ENCODE results near the gene IFI44. TPM values are rescaled to one million over a fixed set of nuclear protein-coding genes. Genes with fewer than 3 reads are reported as not detected.

Gene IFI44, protein sequence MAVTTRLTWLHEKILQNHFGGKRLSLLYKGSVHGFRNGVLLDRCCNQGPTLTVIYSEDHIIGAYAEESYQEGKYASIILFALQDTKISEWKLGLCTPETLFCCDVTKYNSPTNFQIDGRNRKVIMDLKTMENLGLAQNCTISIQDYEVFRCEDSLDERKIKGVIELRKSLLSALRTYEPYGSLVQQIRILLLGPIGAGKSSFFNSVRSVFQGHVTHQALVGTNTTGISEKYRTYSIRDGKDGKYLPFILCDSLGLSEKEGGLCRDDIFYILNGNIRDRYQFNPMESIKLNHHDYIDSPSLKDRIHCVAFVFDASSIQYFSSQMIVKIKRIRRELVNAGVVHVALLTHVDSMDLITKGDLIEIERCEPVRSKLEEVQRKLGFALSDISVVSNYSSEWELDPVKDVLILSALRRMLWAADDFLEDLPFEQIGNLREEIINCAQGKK
- 20.4 and 27.6 TPM in 2 replicates for total RNA-seq

DNA sequence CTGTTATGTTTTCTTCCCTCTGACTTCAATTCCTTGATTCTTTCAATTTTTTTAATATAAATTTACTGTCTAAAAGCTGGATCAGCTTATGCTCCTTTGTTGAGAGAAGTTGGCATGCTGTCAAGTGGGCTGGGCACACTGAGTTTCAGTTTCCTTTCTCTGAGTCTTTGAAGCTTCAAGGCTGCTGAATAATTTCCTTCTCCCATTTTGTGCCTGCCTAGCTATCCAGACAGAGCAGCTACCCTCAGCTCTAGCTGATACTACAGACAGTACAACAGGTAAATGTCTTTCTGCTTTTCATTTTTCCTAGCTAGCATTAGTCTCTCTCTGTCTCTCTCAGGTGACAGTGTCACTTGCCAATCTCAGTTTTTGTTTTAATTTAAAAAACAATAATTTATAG lies at the start of gene IFI44:
Gene IFI44 (plus strand): TSS at position 204 of the 400 bp plus-strand sequence. CDS start 365 bp downstream, outside the sequence.
- Mint-ChIP-seq H3K9me3 (peaks cover 11% of the 10 kb centered on the region), H3K36me3 (ENCODE audit: low read depth) (peaks cover 54% of the 10 kb centered on the region), H3K27ac (peak within 1 kb of the TSS; percentile 92), H3K27me3 (no peaks in the 10 kb centered on the region), H3K4me3 (peak within 1 kb of the TSS; percentile 95), H3K4me1 (peaks cover 55% of the 10 kb centered on the region)
- intact Hi-C loops (cut with micrococcal nuclease) = loop anchor here (1.0 to 10.0 kb wide), 3 partner anchors 27 to 395 kb away; partner anchors contain the start of gene IFI44L
- DNase-seq = peak; percentile 91

DNA sequence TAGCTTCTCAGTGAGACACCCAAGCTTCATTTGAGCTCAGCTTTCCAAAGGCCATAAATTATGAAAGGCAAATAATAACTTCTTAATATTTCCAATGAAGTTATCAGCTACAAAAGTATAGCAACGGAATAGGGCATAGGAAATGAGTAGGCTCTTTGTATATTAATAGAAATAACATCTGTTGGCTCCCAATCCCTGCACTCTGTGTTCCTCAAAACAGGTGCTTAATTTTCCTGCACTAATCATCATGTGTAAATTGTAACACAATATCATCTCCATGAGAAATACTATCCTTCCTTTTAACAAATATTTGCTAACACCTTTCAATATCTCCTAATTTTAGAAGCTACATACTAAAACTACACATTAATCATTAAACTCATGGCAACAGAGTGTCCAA lies 48.6 kb upstream of the IFI44 start:
- Mint-ChIP-seq H3K9me3 (no peaks in the 10 kb centered on the region), H3K27ac (no peak overlapping the region), H3K4me1 (no peaks in the 10 kb centered on the region), H3K36me3 (ENCODE audit: low read depth) (no peaks in the 10 kb centered on the region), H3K27me3 (peaks cover 11% of the 10 kb centered on the region), H3K4me3 (no peak overlapping the region)
- intact Hi-C loops (cut with micrococcal nuclease) = no loop called here
- DNase-seq = no peak

GRCh38 chr1:78603206-78603605 lies 46.4 kb upstream of the IFI44 start:
- Mint-ChIP-seq H3K27me3 (peaks cover 9% of the 10 kb centered on the region), H3K36me3 (ENCODE audit: low read depth) (no peaks in the 10 kb centered on the region), H3K4me3 (no peak overlapping the region), H3K4me1 (peaks cover 3% of the 10 kb centered on the region), H3K9me3 (no peaks in the 10 kb centered on the region), H3K27ac (no peak overlapping the region)
- intact Hi-C loops (cut with micrococcal nuclease) = no loop called here
- no peak for DNase-seq

GRCh38 chr1:78604643-78605042 lies 45.0 kb upstream of the IFI44 start:
- H3K4me3 Mint-ChIP-seq = no peak overlapping the region
- DNase-seq = no peak
- intact Hi-C loops (cut with micrococcal nuclease) = loop anchor here (5.0 kb wide), 1 partner anchor 457 kb away; no protein-coding TSS in a partner anchor
- H3K27me3 Mint-ChIP-seq = peaks cover 16% of the 10 kb centered on the region
- H3K4me1 Mint-ChIP-seq = peaks cover 4% of the 10 kb centered on the region
- H3K27ac Mint-ChIP-seq = no peak overlapping the region
- H3K9me3 Mint-ChIP-seq = no peaks in the 10 kb centered on the region
- no peaks in the 10 kb centered on the region for H3K36me3 Mint-ChIP-seq (ENCODE audit: low read depth)

DNA sequence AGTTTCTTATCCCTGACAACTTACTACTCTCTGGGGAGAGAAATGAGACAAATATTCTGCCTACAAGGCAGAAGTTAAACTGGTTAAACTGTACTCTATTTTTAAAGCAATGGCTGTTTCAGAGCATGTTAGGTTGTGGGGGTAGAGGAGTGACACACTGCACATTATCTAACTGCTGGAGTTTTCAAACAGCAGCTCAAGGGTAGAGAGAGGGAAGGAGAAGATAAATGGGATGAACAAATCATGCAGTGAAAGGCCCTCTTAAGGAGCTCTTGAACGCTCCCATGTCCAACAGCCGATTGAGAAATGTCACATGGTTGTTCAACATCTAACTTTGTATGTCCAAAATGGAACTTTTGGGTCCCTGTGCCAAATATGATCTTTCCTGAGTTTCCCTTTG lies 43.4 kb upstream of the IFI44 start:
- intact Hi-C loops (cut with micrococcal nuclease) = loop anchor here (5.0 kb wide), 1 partner anchor 459 kb away; no protein-coding TSS in a partner anchor
- no peak overlapping the region for H3K4me3 Mint-ChIP-seq
- no peaks in the 10 kb centered on the region for H3K36me3 Mint-ChIP-seq (ENCODE audit: low read depth)
- H3K27me3 Mint-ChIP-seq = peaks cover 25% of the 10 kb centered on the region
- no peaks in the 10 kb centered on the region for H3K9me3 Mint-ChIP-seq
- no peak overlapping the region for H3K27ac Mint-ChIP-seq
- DNase-seq = no peak
- peaks cover 4% of the 10 kb centered on the region for H3K4me1 Mint-ChIP-seq

GRCh38 chr1:78607334-78607927 lies 42.2 kb upstream of the IFI44 start:
- Mint-ChIP-seq H3K9me3 (no peaks in the 10 kb centered on the region), H3K4me1 (peaks cover 4% of the 10 kb centered on the region), H3K36me3 (ENCODE audit: low read depth) (no peaks in the 10 kb centered on the region), H3K27me3 (peaks cover 30% of the 10 kb centered on the region), H3K27ac (no peak overlapping the region), H3K4me3 (no peak overlapping the region)
- intact Hi-C loops (cut with micrococcal nuclease) = loop anchor here (1.0 to 5.0 kb wide), 2 partner anchors 460 to 477 kb away; no protein-coding TSS in a partner anchor
- no peak for DNase-seq

GRCh38 chr1:78607944-78608343 lies 41.7 kb upstream of the IFI44 start:
- intact Hi-C loops (cut with micrococcal nuclease) = loop anchor here (1.0 to 5.0 kb wide), 2 partner anchors 461 to 478 kb away; no protein-coding TSS in a partner anchor
- Mint-ChIP-seq H3K4me3 (no peak overlapping the region), H3K27me3 (peaks cover 34% of the 10 kb centered on the region), H3K36me3 (ENCODE audit: low read depth) (no peaks in the 10 kb centered on the region), H3K4me1 (peaks cover 4% of the 10 kb centered on the region), H3K27ac (no peak overlapping the region), H3K9me3 (no peaks in the 10 kb centered on the region)
- no peak for DNase-seq

DNA sequence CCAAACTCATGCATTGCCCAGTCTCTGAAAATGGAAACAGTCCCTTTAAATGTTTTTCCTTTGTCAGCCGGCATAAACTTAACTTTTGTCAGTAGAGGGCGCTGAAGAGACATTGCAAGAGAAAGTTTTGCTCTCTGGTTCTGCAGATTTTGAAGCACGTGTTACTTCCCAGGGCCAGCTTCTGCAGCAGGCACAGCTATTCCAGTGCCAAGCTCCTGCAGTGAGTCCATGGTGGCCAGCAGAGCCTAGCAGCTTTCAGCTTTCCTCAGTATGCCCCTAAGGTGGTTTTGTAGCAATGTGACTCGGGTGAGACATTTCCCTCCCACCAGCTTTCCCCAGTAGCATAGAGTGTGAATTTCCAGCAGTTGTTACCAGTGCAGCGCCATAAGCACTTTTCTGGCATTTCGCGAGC lies 32.0 kb upstream of the IFI44 start:
- no peaks in the 10 kb centered on the region for H3K9me3 Mint-ChIP-seq
- peak; percentile 90 for DNase-seq
- peak overlapping the region; percentile 19 for H3K27ac Mint-ChIP-seq
- peaks cover 9% of the 10 kb centered on the region for H3K27me3 Mint-ChIP-seq
- intact Hi-C loops (cut with micrococcal nuclease) = loop anchor here (1.0 to 10.0 kb wide), 2 partner anchors 59 to 217 kb away; no protein-coding TSS in a partner anchor
- peaks cover 7% of the 10 kb centered on the region for H3K36me3 Mint-ChIP-seq (ENCODE audit: low read depth)
- peak overlapping the region; percentile 43 for H3K4me3 Mint-ChIP-seq
- H3K4me1 Mint-ChIP-seq = peaks cover 34% of the 10 kb centered on the region

GRCh38 chr1:78619032-78619431 lies 30.6 kb upstream of the IFI44 start:
- Mint-ChIP-seq H3K4me3 (peak overlapping the region; percentile 89), H3K27me3 (peaks cover 7% of the 10 kb centered on the region), H3K9me3 (no peaks in the 10 kb centered on the region), H3K27ac (peak overlapping the region; percentile 91), H3K4me1 (peaks cover 43% of the 10 kb centered on the region), H3K36me3 (ENCODE audit: low read depth) (peaks cover 19% of the 10 kb centered on the region)
- intact Hi-C loops (cut with micrococcal nuclease) = loop anchor here (10.0 kb wide), 1 partner anchor 216 kb away; no protein-coding TSS in a partner anchor
- DNase-seq = no peak

DNA sequence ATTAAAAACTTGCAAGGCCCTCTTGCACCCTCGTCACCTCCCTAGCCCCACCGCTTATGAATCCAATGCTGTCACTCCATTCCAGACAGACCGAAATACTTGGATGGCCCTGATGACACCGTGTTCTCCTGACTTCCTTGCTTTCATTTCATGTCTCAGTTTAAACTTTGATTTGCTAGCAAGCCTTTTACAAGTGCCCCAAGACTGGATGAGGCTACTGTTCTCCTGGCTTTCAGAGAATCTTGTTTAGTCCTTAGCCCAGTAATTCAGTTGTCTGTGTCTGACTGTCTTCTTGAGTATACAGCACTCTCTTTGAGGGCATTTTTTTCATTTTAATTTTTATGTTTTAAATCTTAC lies 30.2 kb upstream of the IFI44 start:
- Mint-ChIP-seq H3K9me3 (no peaks in the 10 kb centered on the region), H3K27ac (peak overlapping the region; percentile 91), H3K36me3 (ENCODE audit: low read depth) (peaks cover 23% of the 10 kb centered on the region), H3K4me3 (peak overlapping the region; percentile 89), H3K27me3 (peaks cover 7% of the 10 kb centered on the region), H3K4me1 (peaks cover 47% of the 10 kb centered on the region)
- DNase-seq = peak; percentile 66
- intact Hi-C loops (cut with micrococcal nuclease) = loop anchor here (10.0 kb wide), 1 partner anchor 215 kb away; no protein-coding TSS in a partner anchor

GRCh38 chr1:78619803-78620579 lies 29.6 kb upstream of the IFI44 start, which contains the start of gene IFI44L:
Gene IFI44L, plus strand, starts transcription at chr1:78620448. Its CDS starts 7,468 bp downstream, at chr1:78627916.
- H3K4me1 Mint-ChIP-seq = peaks cover 53% of the 10 kb centered on the region
- no peaks in the 10 kb centered on the region for H3K9me3 Mint-ChIP-seq
- DNase-seq = peak; percentile 91
- intact Hi-C loops (cut with micrococcal nuclease) = loop anchor here (1.0 to 10.0 kb wide), 5 partner anchors 15 to 938 kb away; partner anchors contain the start of genes FUBP1, IFI44 and ZZZ3
- peaks cover 4% of the 10 kb centered on the region for H3K27me3 Mint-ChIP-seq
- peak within 1 kb of the TSS; percentile 91 for H3K27ac Mint-ChIP-seq
- H3K36me3 Mint-ChIP-seq (ENCODE audit: low read depth) = peaks cover 28% of the 10 kb centered on the region
- H3K4me3 Mint-ChIP-seq = peak within 1 kb of the TSS; percentile 89

GRCh38 chr1:78620666-78621065 lies 29.0 kb upstream of the IFI44 start:
- Mint-ChIP-seq H3K27me3 (peaks cover 4% of the 10 kb centered on the region), H3K36me3 (ENCODE audit: low read depth) (peaks cover 32% of the 10 kb centered on the region), H3K27ac (peak overlapping the region; percentile 91), H3K4me1 (peaks cover 57% of the 10 kb centered on the region), H3K9me3 (no peaks in the 10 kb centered on the region), H3K4me3 (peak overlapping the region; percentile 89)
- intact Hi-C loops (cut with micrococcal nuclease) = loop anchor here (1.0 to 10.0 kb wide), 4 partner anchors 14 to 938 kb away; partner anchors contain the start of genes FUBP1, IFI44 and ZZZ3
- DNase-seq = no peak

GRCh38 chr1:78622548-78622947 lies 27.1 kb upstream of the IFI44 start:
- Mint-ChIP-seq H3K27me3 (no peaks in the 10 kb centered on the region), H3K4me1 (peaks cover 66% of the 10 kb centered on the region), H3K27ac (peak overlapping the region; percentile 92), H3K4me3 (peak overlapping the region; percentile 94), H3K9me3 (no peaks in the 10 kb centered on the region), H3K36me3 (ENCODE audit: low read depth) (peaks cover 34% of the 10 kb centered on the region)
- intact Hi-C loops (cut with micrococcal nuclease) = loop anchor here (5.0 to 10.0 kb wide), 2 partner anchors 648 to 940 kb away; partner anchors contain the start of genes FUBP1 and ZZZ3
- no peak for DNase-seq
